Measurements from ENCODE around the gene MCEE.

- no peak for TF ChIP-seq POLR2A (IDR thresholded peaks at IDR 0.05)
- TF ChIP-seq CTCF (IDR thresholded peaks at IDR 0.05): no peak
- no peak for TF ChIP-seq POLR2AphosphoS5 (IDR thresholded peaks at IDR 0.05)
- TF ChIP-seq EP300 (IDR thresholded peaks at IDR 0.05; ENCODE audit: low read depth): no peak
Observed at GRCh38 chr2:71064110-71064611, 65.9 kb downstream of the MCEE start.
